ENCODE data around the gene BOK.

BOK gene

GRCh38 chr2:241606186-241606585, 47.6 kb downstream of the BOK start:
- no peak for DNase-seq

GRCh38 chr2:241607162-241607885, 48.8 kb downstream of the BOK start:
- DNase-seq = no peak

GRCh38 chr2:241608881-241609280, 50.3 kb downstream of the BOK start:
- DNase-seq = no peak

- DNase-seq = peak; percentile 1 to 5
Observed at GRCh38 chr2:241609859-241610793, 51.6 kb downstream of the BOK start.

GRCh38 chr2:241611062-241611461, 52.5 kb downstream of the BOK start:
- no peak for DNase-seq

DNA sequence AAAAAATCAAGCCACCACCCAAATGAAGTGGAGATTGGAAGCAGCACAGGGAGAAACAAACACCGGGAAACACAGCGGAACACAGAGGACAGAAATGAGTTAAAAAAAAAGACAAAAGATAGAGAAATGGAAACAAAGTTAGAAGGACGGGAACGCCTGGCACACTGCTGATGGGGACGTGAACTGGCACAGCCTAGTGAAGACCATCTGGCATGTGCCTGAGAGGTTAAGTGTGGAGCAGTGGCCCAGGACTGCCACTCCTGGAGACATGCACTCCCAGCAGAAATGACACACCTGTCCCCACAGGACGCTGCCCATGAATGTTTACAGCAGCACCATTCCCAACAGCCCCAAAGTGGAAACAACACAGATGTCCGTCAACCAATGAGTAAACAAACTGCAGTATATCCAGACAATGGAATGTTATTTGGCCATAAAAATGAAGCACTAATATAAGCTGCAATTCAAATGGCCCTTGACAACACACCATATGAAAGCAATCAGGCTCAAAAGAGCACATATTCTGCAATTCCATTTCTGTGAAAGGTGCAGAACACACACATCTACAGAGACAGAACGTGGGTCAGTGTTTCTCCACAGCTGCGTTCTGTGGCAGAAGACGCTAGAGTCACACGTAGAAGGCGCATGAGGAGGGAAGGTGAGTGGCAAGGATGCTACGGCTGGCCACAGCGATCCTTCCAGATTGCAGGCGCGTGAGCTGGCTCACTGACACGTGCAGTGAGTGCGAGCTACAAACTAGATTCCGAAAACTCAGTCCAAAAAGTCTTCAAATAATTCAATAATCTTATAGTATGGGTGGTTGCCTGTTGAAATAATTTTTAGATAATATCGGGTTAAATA, 53.8 kb downstream of the BOK start:
- no peak for DNase-seq

- DNase-seq = no peak
Observed at GRCh38 chr2:241613017-241613780, 54.7 kb downstream of the BOK start.

GRCh38 chr2:241615041-241615440, 56.5 kb downstream of the BOK start:
- DNase-seq = no peak

GRCh38 chr2:241615522-241616052, 57.0 kb downstream of the BOK start:
- DNase-seq = no peak

GRCh38 chr2:241616168-241617125, 57.9 kb downstream of the BOK start:
- DNase-seq = no peak

DNA sequence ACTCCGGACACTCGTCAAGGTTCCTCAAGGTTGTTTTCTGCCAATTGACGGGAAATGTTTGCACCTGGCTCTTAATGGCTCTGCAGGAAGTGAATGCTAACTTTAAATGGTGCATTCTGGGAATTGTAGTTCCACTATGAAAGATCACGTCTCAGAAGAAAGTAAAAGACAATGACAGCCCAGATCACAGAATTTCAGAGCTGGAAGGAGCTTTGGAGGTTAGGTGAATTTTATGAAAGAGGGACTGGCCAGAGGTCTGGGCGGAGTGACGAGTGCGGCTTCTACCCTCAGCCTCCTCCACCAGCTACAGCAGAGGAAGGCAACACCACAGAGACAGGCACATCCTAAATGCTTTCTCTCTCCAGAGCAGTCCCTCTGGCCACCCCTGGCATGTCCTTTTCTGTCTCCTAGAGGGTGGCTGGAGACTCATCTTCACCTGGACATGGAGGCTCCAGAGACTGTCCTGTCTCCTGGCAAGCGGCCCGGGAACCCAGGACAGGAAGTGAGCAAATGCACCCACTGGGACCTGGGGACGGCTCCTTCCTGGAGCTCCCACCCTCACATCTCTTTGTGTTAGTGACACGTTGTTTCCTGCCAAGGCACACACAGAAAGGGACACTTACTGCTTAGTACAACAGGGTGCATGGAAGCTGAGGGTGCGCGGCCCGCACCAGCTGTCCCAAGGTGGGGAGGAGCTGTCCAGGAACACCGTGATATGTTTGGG, 59.0 kb downstream of the BOK start:
- no peak for DNase-seq

DNA sequence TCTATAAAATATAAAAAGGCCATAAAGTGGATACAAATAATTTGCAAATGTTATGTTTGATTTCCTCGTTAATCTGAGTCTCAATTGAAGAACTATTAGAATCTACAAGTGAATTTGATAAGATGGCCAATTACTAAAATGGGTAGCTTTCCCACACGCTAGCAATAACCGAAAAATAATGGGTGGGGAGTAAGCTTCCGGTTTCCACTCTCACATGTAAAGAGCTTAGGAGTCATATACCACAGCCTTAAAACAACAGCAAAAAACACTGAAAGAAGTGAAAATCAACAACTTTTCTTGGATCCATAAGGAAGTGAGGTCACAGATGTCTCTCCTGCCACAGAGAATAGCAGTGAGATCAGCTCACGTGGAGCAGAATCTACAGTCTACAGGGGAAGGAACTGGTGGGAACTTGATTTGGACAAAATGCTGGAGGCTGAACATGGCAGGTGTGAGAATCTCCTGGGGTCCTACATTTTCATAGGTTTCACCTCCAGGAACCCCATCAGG, 59.8 kb downstream of the BOK start:
- DNase-seq = no peak

DNA sequence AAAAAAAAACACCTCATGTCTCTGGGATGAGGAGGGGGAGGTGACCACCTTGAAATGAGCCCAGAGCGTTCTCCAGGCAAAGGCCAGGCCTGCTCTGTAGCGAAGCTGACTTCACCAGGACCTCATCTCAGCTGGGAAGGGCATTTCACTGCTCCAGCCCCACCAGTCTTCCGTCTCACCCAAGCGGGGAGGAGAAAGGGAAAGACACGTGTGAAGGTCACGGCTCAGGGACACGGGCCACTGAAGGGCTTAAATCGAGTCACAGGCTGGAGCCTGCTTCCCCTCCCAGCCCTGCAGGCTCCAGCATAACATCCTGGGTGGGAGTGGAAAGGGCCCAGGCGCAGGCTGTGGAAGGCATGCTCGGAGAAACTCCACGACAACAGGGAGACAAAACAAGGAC, 60.3 kb downstream of the BOK start:
- DNase-seq = no peak

DNA sequence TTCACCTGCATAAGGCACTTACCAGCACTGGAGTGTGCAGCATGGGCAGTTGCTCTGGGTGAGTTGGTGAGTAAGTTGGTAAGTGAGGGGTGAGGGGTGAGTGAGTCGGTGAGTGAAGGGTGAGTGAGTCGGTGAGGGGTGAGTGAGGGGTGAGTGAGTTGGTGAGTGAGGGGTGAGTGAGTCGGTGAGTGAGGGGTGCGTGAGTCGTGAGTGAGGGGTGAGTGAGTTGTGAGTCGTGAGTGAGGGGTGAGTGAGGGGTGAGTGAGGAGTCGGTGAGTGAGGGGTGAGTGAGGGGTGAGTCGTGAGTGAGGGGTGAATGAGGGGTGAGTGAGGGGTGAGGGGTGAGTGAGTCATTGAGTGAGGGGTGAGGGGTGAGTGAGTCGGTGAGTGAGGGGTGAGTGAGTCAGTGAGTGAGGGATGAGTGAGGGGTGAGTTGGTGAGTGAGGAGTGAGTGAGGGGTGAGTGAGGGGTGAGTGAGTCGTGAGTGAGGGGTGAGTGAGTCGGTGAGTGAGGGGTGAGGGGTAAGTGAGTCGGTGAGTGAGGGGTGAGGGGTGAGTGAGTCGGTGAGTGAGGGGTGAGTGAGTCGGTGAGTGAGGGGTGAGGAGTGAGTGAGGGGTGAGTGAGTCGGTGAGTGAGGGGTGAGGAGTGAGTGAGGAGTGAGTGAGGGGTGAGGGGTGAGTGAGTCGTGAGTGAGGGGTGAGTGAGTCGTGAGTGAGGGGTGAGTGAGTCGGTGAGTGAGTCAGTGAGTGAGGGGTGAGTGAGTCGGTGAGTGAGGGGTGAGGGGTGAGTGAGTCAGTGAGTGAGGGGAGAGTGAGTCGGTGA, 61.3 kb downstream of the BOK start:
- DNase-seq = no peak

DNA sequence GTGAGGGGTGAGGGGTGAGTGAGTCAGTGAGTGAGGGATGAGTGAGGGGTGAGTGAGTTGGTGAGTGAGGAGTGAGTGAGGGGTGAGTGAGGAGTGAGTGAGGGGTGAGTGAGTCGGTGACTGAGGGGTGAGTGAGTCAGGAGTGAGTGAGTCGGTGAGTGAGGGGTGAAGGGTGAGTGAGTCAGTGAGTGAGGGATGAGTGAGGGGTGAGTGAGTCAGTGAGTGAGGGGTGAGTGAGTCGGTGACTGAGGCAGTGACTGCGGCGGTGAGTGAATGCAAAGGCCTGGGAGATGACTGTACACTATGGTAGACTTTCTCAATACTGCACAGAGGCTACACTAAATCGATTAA, 61.8 kb downstream of the BOK start:
- DNase-seq = no peak
